Measurements from ENCODE around the gene SPRR2G.
"Not testable (repeated sequence)": the region's sequence is repeated elsewhere in the genome, so short reads cannot be mapped to it uniquely, and the experiment has no call there.

SPRR2G gene

GRCh38 chr1:153112454-153112853 is 38.2 kb downstream of the SPRR2G start:
- not testable (repeated sequence) for DNase-seq

GRCh38 chr1:153100245-153100644 is 50.4 kb downstream of the SPRR2G start:
- DNase-seq, result no peak
